Measurements from ENCODE around the gene MSH6.

DNA sequence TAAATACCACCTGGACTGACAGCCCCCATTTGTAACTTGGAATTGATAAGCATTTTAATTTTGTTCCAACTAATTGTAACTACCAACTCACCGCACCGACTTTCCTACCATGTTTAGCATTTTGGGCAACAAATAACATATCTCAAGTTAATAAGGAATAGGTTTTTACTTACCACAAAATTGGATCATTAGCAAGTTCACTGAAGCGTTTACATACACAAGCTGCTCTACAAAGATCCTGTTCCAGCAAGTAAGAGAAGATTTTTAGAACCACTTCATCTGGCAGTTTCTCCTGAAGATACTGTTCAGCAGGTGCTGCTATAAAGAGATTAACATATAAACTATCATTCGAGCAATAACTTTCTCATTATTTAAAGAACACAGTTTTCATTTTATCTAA lies 55.7 kb downstream of the MSH6 start:
- no peak for TF ChIP-seq CTCF (optimal IDR thresholded peaks at IDR 0.05 in 1 of 3, IDR thresholded peaks at IDR 0.05 in 1 of 3, conservative IDR thresholded peaks at IDR 0.05 in 1 of 3; ENCODE audit: extremely low read depth in 1 of 3, insufficient read depth in 2 of 3, low read length in 3 of 3)
- no peak for TF ChIP-seq EZH2 (IDR thresholded peaks at IDR 0.05; ENCODE audit: low read length)
